ENCODE measurements around the gene NME7. TPM values are rescaled to one million over a fixed set of nuclear protein-coding genes. Genes with fewer than 3 reads are reported as not detected.
A peak's percentile ranks its signal among the peaks of the same experiment; 100 is the strongest.

The NME7 gene
- total RNA-seq, 1 experiment from 2014 or later, result 36.5 TPM

DNA sequence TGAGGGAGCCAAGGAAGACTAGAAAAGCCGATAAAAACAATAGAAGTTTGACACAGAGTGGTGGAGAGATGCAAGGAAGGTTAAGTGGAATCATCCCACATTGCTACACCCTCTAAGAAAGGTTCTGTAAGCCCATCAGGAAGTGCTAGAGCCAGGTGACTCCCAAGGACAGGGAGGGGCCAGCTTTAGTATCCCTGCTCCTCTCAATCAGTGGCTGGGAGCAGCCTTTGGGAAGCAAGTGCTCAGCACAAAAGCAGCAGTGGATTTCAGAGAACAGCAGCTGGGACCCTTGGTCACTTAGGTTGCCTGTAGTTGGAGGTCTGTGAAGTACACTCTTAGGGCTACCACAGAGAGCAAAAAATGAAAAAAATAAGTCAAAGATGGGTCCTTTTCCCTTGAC is 42.5 kb downstream of the NME7 start:
- DNase-seq (ENCODE audit: unreplicated experiment), result no peak
- TF ChIP-seq CTCF (IDR thresholded peaks at IDR 0.05; ENCODE audit: unreplicated experiment), result no peak
- H3K27ac Mint-ChIP-seq (ENCODE audit: low read depth, unreplicated experiment), result no peak overlapping the region

GRCh38 chr1:169322138-169322537 is 45.5 kb downstream of the NME7 start:
- CTCF ChIA-PET, result interaction anchor here (0.7 to 1.6 kb wide), 3 partner anchors 26 to 719 kb away, joined by 3 to 7 read pairs (median 3); no protein-coding TSS in a partner anchor
- BruUV-seq (replicated peaks), result no TSS peak
- intact Hi-C loops (cut with micrococcal nuclease), result no loop called here

More for the DNA sequence above, 42.5 kb downstream of the NME7 start:
- peaks cover 10% of the 10 kb centered on the region for H3K4me1 Mint-ChIP-seq (ENCODE audit: insufficient read depth, unreplicated experiment)
- H3K27me3 Mint-ChIP-seq (ENCODE audit: insufficient read depth, unreplicated experiment), result no peaks in the 10 kb centered on the region
- intact Hi-C loops (cut with micrococcal nuclease), result no loop called here
- ChIA-PET POLR2A (interaction anchor here (0.7 kb wide), 2 partner anchors 33 to 1243 kb away, joined by 3 read pairs; no protein-coding TSS in a partner anchor), CTCF (interaction anchor here (0.7 to 3.7 kb wide), 8 partner anchors 11 to 982 kb away, joined by 3 to 16 read pairs (median 4); no protein-coding TSS in a partner anchor)
- peaks cover 8% of the 10 kb centered on the region for H3K9me3 Mint-ChIP-seq (ENCODE audit: unreplicated experiment)
- H3K36me3 Mint-ChIP-seq (ENCODE audit: insufficient read depth, unreplicated experiment), result no peaks in the 10 kb centered on the region
- H3K4me3 Mint-ChIP-seq (ENCODE audit: unreplicated experiment), result no peak overlapping the region
- no TSS peak for BruUV-seq (replicated peaks)

GRCh38 chr1:169321539-169321938 is 46.1 kb downstream of the NME7 start:
- Mint-ChIP-seq H3K4me1 (ENCODE audit: insufficient read depth, unreplicated experiment) (peaks cover 10% of the 10 kb centered on the region), H3K9me3 (ENCODE audit: unreplicated experiment) (no peaks in the 10 kb centered on the region), H3K4me3 (ENCODE audit: unreplicated experiment) (no peak overlapping the region), H3K36me3 (ENCODE audit: insufficient read depth, unreplicated experiment) (peaks cover 6% of the 10 kb centered on the region), H3K27me3 (ENCODE audit: insufficient read depth, unreplicated experiment) (no peaks in the 10 kb centered on the region), H3K27ac (ENCODE audit: low read depth, unreplicated experiment) (no peak overlapping the region)
- intact Hi-C loops (cut with micrococcal nuclease), result no loop called here
- TF ChIP-seq CTCF (IDR thresholded peaks at IDR 0.05; ENCODE audit: unreplicated experiment), result no peak
- ChIA-PET CTCF (interaction anchor here (0.6 to 0.8 kb wide), 4 partner anchors 22 to 605 kb away, joined by 3 read pairs; no protein-coding TSS in a partner anchor), POLR2A (interaction anchor here (0.7 to 2.9 kb wide), 6 partner anchors 10 to 214 kb away, joined by 3 to 16 read pairs (median 4); partner anchors contain the start of gene NME7)
- BruUV-seq (replicated peaks), result no TSS peak
- peak; percentile 78 for DNase-seq (ENCODE audit: unreplicated experiment)

More at GRCh38 chr1:169322138-169322537, 45.5 kb downstream of the NME7 start:
- peaks cover 6% of the 10 kb centered on the region for H3K36me3 Mint-ChIP-seq (ENCODE audit: insufficient read depth, unreplicated experiment)
- no peak for DNase-seq (ENCODE audit: unreplicated experiment)
- H3K27me3 Mint-ChIP-seq (ENCODE audit: insufficient read depth, unreplicated experiment), result no peaks in the 10 kb centered on the region
- TF ChIP-seq CTCF (IDR thresholded peaks at IDR 0.05; ENCODE audit: unreplicated experiment), result no peak
- peaks cover 10% of the 10 kb centered on the region for H3K4me1 Mint-ChIP-seq (ENCODE audit: insufficient read depth, unreplicated experiment)
- no peaks in the 10 kb centered on the region for H3K9me3 Mint-ChIP-seq (ENCODE audit: unreplicated experiment)
- no peak overlapping the region for H3K4me3 Mint-ChIP-seq (ENCODE audit: unreplicated experiment)
- H3K27ac Mint-ChIP-seq (ENCODE audit: low read depth, unreplicated experiment), result no peak overlapping the region
- POLR2A ChIA-PET, result interaction anchor here (0.7 to 2.9 kb wide), 6 partner anchors 11 to 214 kb away, joined by 3 to 16 read pairs (median 4); partner anchors contain the start of gene NME7

DNA sequence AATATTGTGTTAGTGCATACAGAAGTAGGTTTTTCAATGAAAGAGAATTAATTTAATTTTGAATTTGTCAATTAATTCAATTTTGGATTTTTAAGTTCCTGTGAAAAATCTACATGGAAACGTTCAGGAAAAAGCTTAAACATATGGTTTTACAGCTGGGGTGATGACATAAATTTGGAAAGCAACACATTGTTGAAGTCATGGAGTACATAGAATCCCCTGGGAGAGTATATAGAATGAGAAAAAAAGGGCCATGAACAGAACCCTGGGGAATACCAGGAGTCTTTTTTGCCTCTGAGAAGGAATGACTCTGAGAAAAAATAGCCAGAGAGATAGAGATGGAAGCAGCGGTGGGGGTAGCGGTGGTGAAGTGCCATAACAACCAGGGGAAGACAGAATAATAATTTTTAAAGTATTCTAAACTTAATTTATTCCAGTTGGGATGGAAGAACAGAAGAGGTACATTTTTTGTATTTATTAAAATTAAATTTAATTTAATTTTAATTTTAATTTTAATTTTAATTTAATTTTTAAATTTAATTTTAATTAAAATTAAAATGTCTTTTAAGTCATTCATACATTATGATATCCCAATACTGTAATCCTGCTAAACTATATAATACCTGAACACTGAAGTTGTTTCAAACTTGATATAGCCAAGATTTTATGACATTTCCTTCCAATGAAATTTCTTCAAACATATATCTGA is 48.9 kb downstream of the NME7 start:
- no peak overlapping the region for H3K4me3 Mint-ChIP-seq (ENCODE audit: unreplicated experiment)
- intact Hi-C loops (cut with micrococcal nuclease), result no loop called here
- DNase-seq (ENCODE audit: unreplicated experiment), result no peak
- no peak overlapping the region for H3K27ac Mint-ChIP-seq (ENCODE audit: low read depth, unreplicated experiment)
- TF ChIP-seq CTCF (IDR thresholded peaks at IDR 0.05; ENCODE audit: unreplicated experiment), result no peak
- CTCF ChIA-PET, result no interaction called here
- H3K4me1 Mint-ChIP-seq (ENCODE audit: insufficient read depth, unreplicated experiment), result peaks cover 10% of the 10 kb centered on the region
- H3K9me3 Mint-ChIP-seq (ENCODE audit: unreplicated experiment), result no peaks in the 10 kb centered on the region
- BruUV-seq (replicated peaks), result no TSS peak
- POLR2A ChIA-PET, result no interaction called here
- no peaks in the 10 kb centered on the region for H3K27me3 Mint-ChIP-seq (ENCODE audit: insufficient read depth, unreplicated experiment)
- H3K36me3 Mint-ChIP-seq (ENCODE audit: insufficient read depth, unreplicated experiment), result peaks cover 6% of the 10 kb centered on the region

Measured in MCF 10A (cell line).